GM23338 (cell line): ENCODE measurements around the gene PAX6.

Experiments
- CREB1 ChIP-seq: fragments of 250-450 bp; sonication (Bioruptor Pico); IDR thresholded peaks from 2 replicates; pipeline ENCODE4 v1.5.0; 2020; ENCODE audit warnings: low read depth, mild to moderate bottlenecking, moderate library complexity
- CTCF ChIP-seq, 2 experiments: fragments of 200-600 bp in 1 of 2; sonication (generic) in 1 of 2; conservative IDR thresholded peaks; 2 replicates each; pipeline versions ENCODE4 v1.5.1 to v1.6.1; 2016 to 2017; ENCODE audit warnings: antibody characterized with exemption in 2 of 2, low read depth in 2 of 2, mild to moderate bottlenecking in 2 of 2, moderate library complexity in 1 of 2
- ETS1 ChIP-seq: IDR thresholded peaks from 2 replicates; pipeline ENCODE4 v1.6.1; 2016; ENCODE audit warnings: antibody characterized with exemption
- EZH2 ChIP-seq: fragments of 200-600 bp; sonication (generic); IDR thresholded peaks from one replicate; pipeline ENCODE4 v1.8.0; 2017; ENCODE audit warnings: antibody characterized with exemption, mild to moderate bottlenecking, low read depth; ENCODE audit not compliant: unreplicated experiment
- EZH2phosphoT487 ChIP-seq: fragments of 200-600 bp; sonication (generic); IDR thresholded peaks from one replicate; pipeline ENCODE4 v1.8.1; 2018; ENCODE audit warnings: antibody characterized with exemption; ENCODE audit not compliant: unreplicated experiment
- JUNB ChIP-seq: IDR thresholded peaks from one replicate; pipeline ENCODE4 v1.6.1; 2016; ENCODE audit warnings: antibody characterized with exemption; ENCODE audit not compliant: unreplicated experiment
- NANOG ChIP-seq: IDR thresholded peaks from 2 replicates; pipeline ENCODE4 v1.6.1; 2016; ENCODE audit warnings: antibody characterized with exemption, borderline replicate concordance
- POLR2AphosphoS5 ChIP-seq: IDR thresholded peaks from 2 replicates; pipeline ENCODE4 v1.6.1; 2016; ENCODE audit warnings: antibody characterized with exemption, low read depth
- STAT1 ChIP-seq: IDR thresholded peaks from one replicate; pipeline ENCODE4 v1.6.1; 2016; ENCODE audit warnings: antibody characterized with exemption; ENCODE audit not compliant: unreplicated experiment
- ZNF114 ChIP-seq: fragments of 250-450 bp; sonication (Bioruptor Pico); IDR thresholded peaks from 2 replicates; pipeline ENCODE4 v1.5.0; 2020; ENCODE audit warnings: mild to moderate bottlenecking, moderate library complexity
- ZNF331 ChIP-seq: fragments of 250-450 bp; sonication (Bioruptor Pico); IDR thresholded peaks from 2 replicates; pipeline ENCODE4 v1.5.0; 2020; ENCODE audit warnings: low read depth, mild to moderate bottlenecking, moderate library complexity
- TF ChIP-seq, protein P1 (sequence below): IDR thresholded peaks from one replicate; pipeline ENCODE4 v1.6.1; 2018; ENCODE audit warnings: antibody characterized with exemption; ENCODE audit not compliant: unreplicated experiment
- TF ChIP-seq, protein P2 (sequence below): fragments of 250-450 bp; sonication (Bioruptor Pico); IDR thresholded peaks from 2 replicates; pipeline ENCODE4 v1.5.0; 2020; ENCODE audit warnings: mild to moderate bottlenecking, moderate library complexity

GRCh38 chr11:31764261-31764660 lies 46.9 kb downstream of the PAX6 start:
- no peak for TF ChIP-seq ZNF114
- no peak for TF ChIP-seq CTCF (conservative IDR thresholded peaks at IDR 0.05; ENCODE audit: low read depth in 2 of 2)
- TF ChIP-seq EZH2phosphoT487 = no peak
- TF ChIP-seq JUNB = no peak
- no peak for TF ChIP-seq EZH2
- TF ChIP-seq NANOG = no peak
- no peak for TF ChIP-seq ETS1
- TF ChIP-seq POLR2AphosphoS5 = no peak
- no peak for TF ChIP-seq CREB1 (CRISPR knock-in tag)
- TF ChIP-seq, protein P1, sequence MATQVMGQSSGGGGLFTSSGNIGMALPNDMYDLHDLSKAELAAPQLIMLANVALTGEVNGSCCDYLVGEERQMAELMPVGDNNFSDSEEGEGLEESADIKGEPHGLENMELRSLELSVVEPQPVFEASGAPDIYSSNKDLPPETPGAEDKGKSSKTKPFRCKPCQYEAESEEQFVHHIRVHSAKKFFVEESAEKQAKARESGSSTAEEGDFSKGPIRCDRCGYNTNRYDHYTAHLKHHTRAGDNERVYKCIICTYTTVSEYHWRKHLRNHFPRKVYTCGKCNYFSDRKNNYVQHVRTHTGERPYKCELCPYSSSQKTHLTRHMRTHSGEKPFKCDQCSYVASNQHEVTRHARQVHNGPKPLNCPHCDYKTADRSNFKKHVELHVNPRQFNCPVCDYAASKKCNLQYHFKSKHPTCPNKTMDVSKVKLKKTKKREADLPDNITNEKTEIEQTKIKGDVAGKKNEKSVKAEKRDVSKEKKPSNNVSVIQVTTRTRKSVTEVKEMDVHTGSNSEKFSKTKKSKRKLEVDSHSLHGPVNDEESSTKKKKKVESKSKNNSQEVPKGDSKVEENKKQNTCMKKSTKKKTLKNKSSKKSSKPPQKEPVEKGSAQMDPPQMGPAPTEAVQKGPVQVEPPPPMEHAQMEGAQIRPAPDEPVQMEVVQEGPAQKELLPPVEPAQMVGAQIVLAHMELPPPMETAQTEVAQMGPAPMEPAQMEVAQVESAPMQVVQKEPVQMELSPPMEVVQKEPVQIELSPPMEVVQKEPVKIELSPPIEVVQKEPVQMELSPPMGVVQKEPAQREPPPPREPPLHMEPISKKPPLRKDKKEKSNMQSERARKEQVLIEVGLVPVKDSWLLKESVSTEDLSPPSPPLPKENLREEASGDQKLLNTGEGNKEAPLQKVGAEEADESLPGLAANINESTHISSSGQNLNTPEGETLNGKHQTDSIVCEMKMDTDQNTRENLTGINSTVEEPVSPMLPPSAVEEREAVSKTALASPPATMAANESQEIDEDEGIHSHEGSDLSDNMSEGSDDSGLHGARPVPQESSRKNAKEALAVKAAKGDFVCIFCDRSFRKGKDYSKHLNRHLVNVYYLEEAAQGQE = no peak
- TF ChIP-seq, protein P2, sequence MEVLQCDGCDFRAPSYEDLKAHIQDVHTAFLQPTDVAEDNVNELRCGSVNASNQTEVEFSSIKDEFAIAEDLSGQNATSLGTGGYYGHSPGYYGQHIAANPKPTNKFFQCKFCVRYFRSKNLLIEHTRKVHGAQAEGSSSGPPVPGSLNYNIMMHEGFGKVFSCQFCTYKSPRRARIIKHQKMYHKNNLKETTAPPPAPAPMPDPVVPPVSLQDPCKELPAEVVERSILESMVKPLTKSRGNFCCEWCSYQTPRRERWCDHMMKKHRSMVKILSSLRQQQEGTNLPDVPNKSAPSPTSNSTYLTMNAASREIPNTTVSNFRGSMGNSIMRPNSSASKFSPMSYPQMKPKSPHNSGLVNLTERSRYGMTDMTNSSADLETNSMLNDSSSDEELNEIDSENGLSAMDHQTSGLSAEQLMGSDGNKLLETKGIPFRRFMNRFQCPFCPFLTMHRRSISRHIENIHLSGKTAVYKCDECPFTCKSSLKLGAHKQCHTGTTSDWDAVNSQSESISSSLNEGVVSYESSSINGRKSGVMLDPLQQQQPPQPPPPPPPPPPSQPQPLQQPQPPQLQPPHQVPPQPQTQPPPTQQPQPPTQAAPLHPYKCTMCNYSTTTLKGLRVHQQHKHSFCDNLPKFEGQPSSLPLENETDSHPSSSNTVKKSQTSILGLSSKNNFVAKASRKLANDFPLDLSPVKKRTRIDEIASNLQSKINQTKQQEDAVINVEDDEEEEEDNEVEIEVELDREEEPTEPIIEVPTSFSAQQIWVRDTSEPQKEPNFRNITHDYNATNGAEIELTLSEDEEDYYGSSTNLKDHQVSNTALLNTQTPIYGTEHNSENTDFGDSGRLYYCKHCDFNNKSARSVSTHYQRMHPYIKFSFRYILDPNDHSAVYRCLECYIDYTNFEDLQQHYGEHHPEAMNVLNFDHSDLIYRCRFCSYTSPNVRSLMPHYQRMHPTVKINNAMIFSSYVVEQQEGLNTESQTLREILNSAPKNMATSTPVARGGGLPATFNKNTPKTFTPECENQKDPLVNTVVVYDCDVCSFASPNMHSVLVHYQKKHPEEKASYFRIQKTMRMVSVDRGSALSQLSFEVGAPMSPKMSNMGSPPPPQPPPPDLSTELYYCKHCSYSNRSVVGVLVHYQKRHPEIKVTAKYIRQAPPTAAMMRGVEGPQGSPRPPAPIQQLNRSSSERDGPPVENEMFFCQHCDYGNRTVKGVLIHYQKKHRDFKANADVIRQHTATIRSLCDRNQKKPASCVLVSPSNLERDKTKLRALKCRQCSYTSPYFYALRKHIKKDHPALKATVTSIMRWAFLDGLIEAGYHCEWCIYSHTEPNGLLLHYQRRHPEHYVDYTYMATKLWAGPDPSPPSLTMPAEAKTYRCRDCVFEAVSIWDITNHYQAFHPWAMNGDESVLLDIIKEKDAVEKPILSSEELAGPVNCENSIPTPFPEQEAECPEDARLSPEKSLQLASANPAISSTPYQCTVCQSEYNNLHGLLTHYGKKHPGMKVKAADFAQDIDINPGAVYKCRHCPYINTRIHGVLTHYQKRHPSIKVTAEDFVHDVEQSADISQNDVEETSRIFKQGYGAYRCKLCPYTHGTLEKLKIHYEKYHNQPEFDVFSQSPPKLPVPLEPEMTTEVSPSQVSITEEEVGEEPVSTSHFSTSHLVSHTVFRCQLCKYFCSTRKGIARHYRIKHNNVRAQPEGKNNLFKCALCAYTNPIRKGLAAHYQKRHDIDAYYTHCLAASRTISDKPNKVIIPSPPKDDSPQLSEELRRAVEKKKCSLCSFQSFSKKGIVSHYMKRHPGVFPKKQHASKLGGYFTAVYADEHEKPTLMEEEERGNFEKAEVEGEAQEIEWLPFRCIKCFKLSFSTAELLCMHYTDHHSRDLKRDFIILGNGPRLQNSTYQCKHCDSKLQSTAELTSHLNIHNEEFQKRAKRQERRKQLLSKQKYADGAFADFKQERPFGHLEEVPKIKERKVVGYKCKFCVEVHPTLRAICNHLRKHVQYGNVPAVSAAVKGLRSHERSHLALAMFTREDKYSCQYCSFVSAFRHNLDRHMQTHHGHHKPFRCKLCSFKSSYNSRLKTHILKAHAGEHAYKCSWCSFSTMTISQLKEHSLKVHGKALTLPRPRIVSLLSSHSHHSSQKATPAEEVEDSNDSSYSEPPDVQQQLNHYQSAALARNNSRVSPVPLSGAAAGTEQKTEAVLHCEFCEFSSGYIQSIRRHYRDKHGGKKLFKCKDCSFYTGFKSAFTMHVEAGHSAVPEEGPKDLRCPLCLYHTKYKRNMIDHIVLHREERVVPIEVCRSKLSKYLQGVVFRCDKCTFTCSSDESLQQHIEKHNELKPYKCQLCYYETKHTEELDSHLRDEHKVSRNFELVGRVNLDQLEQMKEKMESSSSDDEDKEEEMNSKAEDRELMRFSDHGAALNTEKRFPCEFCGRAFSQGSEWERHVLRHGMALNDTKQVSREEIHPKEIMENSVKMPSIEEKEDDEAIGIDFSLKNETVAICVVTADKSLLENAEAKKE (CRISPR knock-in tag) = no peak
- no peak for TF ChIP-seq STAT1
- TF ChIP-seq ZNF331 (CRISPR knock-in tag) = no peak
